ENCODE measurements around the gene CEBPB.

DNA sequence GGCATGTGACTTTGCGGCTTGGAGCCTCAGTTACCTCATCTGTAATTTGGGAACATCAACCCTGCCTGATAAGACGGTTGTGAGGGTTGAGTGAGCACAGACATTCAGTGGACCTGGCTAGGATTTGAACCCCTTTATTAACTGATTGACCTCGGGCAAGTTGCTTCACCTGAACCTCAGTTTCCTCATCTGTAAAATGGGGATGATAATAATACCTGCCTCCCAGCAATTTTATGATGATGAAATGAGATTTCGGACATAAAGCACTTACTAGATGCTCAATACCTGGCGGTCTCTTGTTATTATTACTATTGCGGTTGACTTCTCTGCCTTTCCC, 51.5 kb downstream of the CEBPB start:
- TF ChIP-seq, protein P1, sequence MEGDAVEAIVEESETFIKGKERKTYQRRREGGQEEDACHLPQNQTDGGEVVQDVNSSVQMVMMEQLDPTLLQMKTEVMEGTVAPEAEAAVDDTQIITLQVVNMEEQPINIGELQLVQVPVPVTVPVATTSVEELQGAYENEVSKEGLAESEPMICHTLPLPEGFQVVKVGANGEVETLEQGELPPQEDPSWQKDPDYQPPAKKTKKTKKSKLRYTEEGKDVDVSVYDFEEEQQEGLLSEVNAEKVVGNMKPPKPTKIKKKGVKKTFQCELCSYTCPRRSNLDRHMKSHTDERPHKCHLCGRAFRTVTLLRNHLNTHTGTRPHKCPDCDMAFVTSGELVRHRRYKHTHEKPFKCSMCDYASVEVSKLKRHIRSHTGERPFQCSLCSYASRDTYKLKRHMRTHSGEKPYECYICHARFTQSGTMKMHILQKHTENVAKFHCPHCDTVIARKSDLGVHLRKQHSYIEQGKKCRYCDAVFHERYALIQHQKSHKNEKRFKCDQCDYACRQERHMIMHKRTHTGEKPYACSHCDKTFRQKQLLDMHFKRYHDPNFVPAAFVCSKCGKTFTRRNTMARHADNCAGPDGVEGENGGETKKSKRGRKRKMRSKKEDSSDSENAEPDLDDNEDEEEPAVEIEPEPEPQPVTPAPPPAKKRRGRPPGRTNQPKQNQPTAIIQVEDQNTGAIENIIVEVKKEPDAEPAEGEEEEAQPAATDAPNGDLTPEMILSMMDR (IDR thresholded peaks at IDR 0.05): no peak
- TF ChIP-seq EP300 (IDR thresholded peaks at IDR 0.05) (no peak), POLR2A (IDR thresholded peaks at IDR 0.05) (no peak)
